GM12878 (cell line): Measurements from ENCODE around the gene TDRD7. TPM values are rescaled to one million over a fixed set of nuclear protein-coding genes. Genes with fewer than 3 reads are reported as not detected.

Experiments
- ATAC-seq: fragments of 200-7000 bp; cut with Tn5 transposase; 3 replicates; pipeline ENCODE4 v1.9.1; 2020; ENCODE audit warnings: mild to moderate bottlenecking, moderate library complexity
- BruUV-seq: library from RNA; stranded (reverse); fragments of 400-500 nt; replicated peaks from 2 replicates; lab custom pipeline; 2021; lab: Mats Ljungman, UMichigan
- CTCF ChIA-PET: fragments of 300-600 bp; sonication (Branson Sonifier 250); formaldehyde crosslinking; extraction: SDS; loops from one replicate; lab custom pipeline; 2021; ENCODE audit warnings: inconsistent platforms; lab: Yijun Ruan, JAX
- POLR2A ChIA-PET: fragments of 350-600 bp; formaldehyde crosslinking; extraction: SDS; loops from one replicate; lab custom pipeline; 2021; ENCODE audit warnings: inconsistent platforms; lab: Charles Lee
- RAD21 ChIA-PET: fragments of 300-600 bp; sonication (Branson Sonifier 250); formaldehyde crosslinking; loops from one replicate; lab custom pipeline; 2023; ENCODE audit warnings: antibody characterized with exemption; ENCODE audit not compliant: unreplicated experiment; lab: Charles Lee
- SMC1A ChIA-PET: fragments of 300-600 bp; sonication (Branson Sonifier 250); formaldehyde crosslinking; loops from one replicate; lab custom pipeline; 2023; ENCODE audit not compliant: unreplicated experiment, uncharacterized antibody; lab: Charles Lee
- DNase-seq: peaks from one replicate; pipeline ENCODE4 v3.0.0-alpha.2; 2011; ENCODE audit warnings: low read depth, low spot score
- FAIRE-seq: peaks from 3 replicates; lab custom pipeline; 2011; peaks lifted over from hg19 to GRCh38; lab: Jason Lieb, UNC
- H2AFZ ChIP-seq: 2 replicates; pipeline ENCODE4 v1.6.0; 2011; ENCODE audit warnings: low read depth, low read length, control low read depth; ENCODE audit not compliant: control insufficient read depth
- H3K27ac ChIP-seq: 2 replicates; pipeline ENCODE4 v1.5.1; 2011; ENCODE audit warnings: control low read depth; ENCODE audit not compliant: control insufficient read depth, insufficient read depth
- H3K27me3 ChIP-seq, 2 experiments: replicated peaks in 1 of 2; 2 replicates each; pipeline versions ENCODE4 v1.6.0 to v1.6.1; 2011; ENCODE audit warnings: low read length in 1 of 2; ENCODE audit not compliant: control insufficient read depth in 2 of 2, insufficient read depth in 2 of 2
- H3K36me3 ChIP-seq, 2 experiments: 2 replicates each; pipeline ENCODE4 v1.5.1; 2011; ENCODE audit warnings: low read length in 1 of 2; ENCODE audit not compliant: control insufficient read depth in 2 of 2, insufficient read depth in 2 of 2
- H3K4me1 ChIP-seq: 2 replicates; pipeline ENCODE4 v1.6.1; 2011; ENCODE audit warnings: mild to moderate bottlenecking, low read length, moderate library complexity, mixed read lengths; ENCODE audit not compliant: control insufficient read depth, insufficient read depth
- H3K4me2 ChIP-seq: 2 replicates; pipeline ENCODE4 v1.6.0; 2011; ENCODE audit warnings: control low read depth; ENCODE audit not compliant: control insufficient read depth, insufficient read depth
- H3K4me3 ChIP-seq: fragments of 200-600 bp; sonication (generic); 2 replicates; pipeline ENCODE4 v1.5.1; 2016
- H3K79me2 ChIP-seq: 2 replicates; pipeline ENCODE4 v1.6.0; 2011; ENCODE audit warnings: low read length; ENCODE audit not compliant: control insufficient read depth, insufficient read depth
- H3K9ac ChIP-seq: 2 replicates; pipeline ENCODE4 v1.8.0; 2011; ENCODE audit warnings: low read length, control low read depth, mixed read lengths; ENCODE audit not compliant: control insufficient read depth, insufficient read depth
- H3K9me3 ChIP-seq: replicated peaks from 3 replicates; pipeline ENCODE4 v1.5.1; 2011; ENCODE audit warnings: mild to moderate bottlenecking, low read length; ENCODE audit not compliant: control insufficient read depth, insufficient read depth
- H4K20me1 ChIP-seq: 2 replicates; pipeline ENCODE4 v1.6.0; 2011; ENCODE audit not compliant: control insufficient read depth, insufficient read depth
- CREM ChIP-seq: IDR thresholded peaks from 2 replicates; pipeline ENCODE4 v1.6.1; 2014; ENCODE audit warnings: antibody characterized with exemption, low read depth
- E2F8 ChIP-seq: fragments of 450-650 bp; IDR thresholded peaks from 2 replicates; pipeline ENCODE4 v1.6.1; 2018; ENCODE audit warnings: mild to moderate bottlenecking, low read depth, moderate library complexity; ENCODE audit not compliant: partially characterized antibody
- EED ChIP-seq: sonication (generic); IDR thresholded peaks from 2 replicates; pipeline ENCODE4 v1.6.1; 2016; ENCODE audit warnings: antibody characterized with exemption, low read depth
- FOXK2 ChIP-seq: fragments of 450-650 bp; IDR thresholded peaks from 2 replicates; pipeline ENCODE4 v1.6.1; 2017; ENCODE audit warnings: mild to moderate bottlenecking, moderate library complexity
- FOXM1 ChIP-seq: IDR thresholded peaks from 2 replicates; pipeline ENCODE4 v1.6.1; 2012; ENCODE audit warnings: low read depth, mild to moderate bottlenecking, inconsistent platforms, low read length, moderate library complexity
- IKZF2 ChIP-seq, 2 experiments: fragments of 450-650 bp; IDR thresholded peaks; 2 replicates each; pipeline ENCODE4 v1.6.1; 2017; ENCODE audit warnings: mild to moderate bottlenecking in 2 of 2, moderate library complexity in 2 of 2
- LARP7 ChIP-seq: fragments of 450-650 bp; IDR thresholded peaks from 2 replicates; pipeline ENCODE4 v1.6.1; 2017; ENCODE audit warnings: mild to moderate bottlenecking
- SREBF2 ChIP-seq: IDR thresholded peaks from 2 replicates; pipeline ENCODE4 v1.6.1; 2012; ENCODE audit warnings: mild to moderate bottlenecking, low read length
- STAT3 ChIP-seq: IDR thresholded peaks from 2 replicates; pipeline ENCODE4 v1.6.1; 2011; ENCODE audit warnings: low read depth, low read length, improper control_type of control experiment
- ZBED1 ChIP-seq: IDR thresholded peaks from 2 replicates; pipeline ENCODE4 v1.6.1; 2016; ENCODE audit warnings: borderline replicate concordance
- WGBS: methylation state at CpG from one replicate; pipeline ENCODE4 v1.1.6; 2016; ENCODE audit warnings: low lambda C conversion rate; ENCODE audit not compliant: insufficient replicate concordance, insufficient coverage; ENCODE audit errors: missing lambda C conversion rate; 5-methylcytosine and 5-hydroxymethylcytosine counted together
- in situ Hi-C: fragments of 300-500 bp; cut with MboI; formaldehyde crosslinking; loops from 9 replicates; pipeline ENCODE4 v1.14.3; 2018; ENCODE audit warnings: mixed read lengths
- intact Hi-C: fragments of 100-400 bp; cut with micrococcal nuclease; formaldehyde crosslinking; loops from one replicate; pipeline ENCODE4 v1.14.2; 2022; ENCODE audit not compliant: unreplicated experiment
- polyA plus RNA-seq, 11 experiments: library from polyadenylated mRNA; depleted of rRNA in 4 of 11; unstranded in 6 of 11; stranded (reverse) in 5 of 11; fragments of >200 nt; fragmentation: Nextera tagmentation in 4 of 11; fragmentation: Illumina TruSeq in 1 of 11; extraction: Ambion mirVana in 4 of 11; extraction: Trizol in 1 of 11; gene quantifications; 1 replicate in 1 of 11; 2 replicates in 10 of 11; pipeline versions ENCODE4 v1.2.1 to v1.2.3, GENCODE V29; 2011 to 2016; ENCODE audit warnings: inconsistent platforms in 2 of 11, missing spikeins in 2 of 11, low read depth in 1 of 11
- total RNA-seq, 4 experiments: library from RNA; depleted of rRNA in 3 of 4; stranded (reverse); fragments of >200 nt in 3 of 4; fragmentation: Illumina TruSeq in 1 of 4; extraction: Trizol in 1 of 4; gene quantifications; 2 replicates each; pipeline versions ENCODE4 v1.2.1 to v1.2.3, GENCODE V29; 2013 to 2021
- TF ChIP-seq, protein P1 (sequence below): fragments of 450-650 bp; IDR thresholded peaks from 2 replicates; pipeline ENCODE4 v1.6.1; 2016; ENCODE audit warnings: mild to moderate bottlenecking, moderate library complexity, borderline replicate concordance

Gene TDRD7
- total and polyA plus RNA-seq, 10 of the 15 experiments (the other 5 are each of a cell fraction or from before 2014, with no cell fraction given) = 5.7 to 26.4 (median 16.2) TPM

- Histone ChIP-seq H2AFZ (peak overlapping the region; percentile 95), H3K9me3 (no peaks in the 10 kb centered on the region), H3K79me2 (peaks cover 14% of the 10 kb centered on the region), H3K4me2 (peak overlapping the region; percentile 68), H4K20me1 (no peaks in the 10 kb centered on the region; the same call in 1 of the 2 replicates), H3K4me1 (peaks cover 3% of the 10 kb centered on the region; the same call in 1 of the 2 replicates), H3K4me3 (peak overlapping the region; percentile 56), H3K36me3 (no peaks in the 10 kb centered on the region), H3K27me3 (no peaks in the 10 kb centered on the region; a peak in 1 of 4 replicates), H3K27ac (no peak overlapping the region), H3K9ac (no peak overlapping the region; the same call in 1 of the 2 replicates)
- DNase-seq (no peak), FAIRE-seq (no peak), ATAC-seq (peak; percentile 1; the same call in 2 of the 3 replicates)
- BruUV-seq = no TSS peak
- SMC1A ChIA-PET = interaction anchor here (0.8 to 1.9 kb wide), 6 partner anchors 10 to 204 kb away, joined by 3 to 9 read pairs (median 4); no protein-coding TSS in a partner anchor
- in situ Hi-C loops = loop anchor here (5.0 kb wide), 2 partner anchors 51 to 206 kb away; no protein-coding TSS in a partner anchor
- intact Hi-C loops = loop anchor here (1.0 to 5.0 kb wide), 2 partner anchors 91 to 204 kb away; partner anchors contain the start of gene TMOD1
- WGBS = 3% methylated on average over 3 of the region's 3 CpGs
- POLR2A ChIA-PET = no interaction called here
- RAD21 ChIA-PET = interaction anchor here (0.8 to 3.1 kb wide), 7 partner anchors 56 to 555 kb away, joined by 3 to 21 read pairs (median 3); partner anchors contain the start of gene TMOD1
- TF ChIP-seq E2F8 = no peak
- no peak for TF ChIP-seq ZBED1
- no peak for TF ChIP-seq FOXM1
- TF ChIP-seq CREM = no peak
- no peak for TF ChIP-seq STAT3
- TF ChIP-seq LARP7 = no peak
- no peak for TF ChIP-seq EED
- no peak for TF ChIP-seq FOXK2
- no peak for TF ChIP-seq SREBF2
- TF ChIP-seq, protein P1, sequence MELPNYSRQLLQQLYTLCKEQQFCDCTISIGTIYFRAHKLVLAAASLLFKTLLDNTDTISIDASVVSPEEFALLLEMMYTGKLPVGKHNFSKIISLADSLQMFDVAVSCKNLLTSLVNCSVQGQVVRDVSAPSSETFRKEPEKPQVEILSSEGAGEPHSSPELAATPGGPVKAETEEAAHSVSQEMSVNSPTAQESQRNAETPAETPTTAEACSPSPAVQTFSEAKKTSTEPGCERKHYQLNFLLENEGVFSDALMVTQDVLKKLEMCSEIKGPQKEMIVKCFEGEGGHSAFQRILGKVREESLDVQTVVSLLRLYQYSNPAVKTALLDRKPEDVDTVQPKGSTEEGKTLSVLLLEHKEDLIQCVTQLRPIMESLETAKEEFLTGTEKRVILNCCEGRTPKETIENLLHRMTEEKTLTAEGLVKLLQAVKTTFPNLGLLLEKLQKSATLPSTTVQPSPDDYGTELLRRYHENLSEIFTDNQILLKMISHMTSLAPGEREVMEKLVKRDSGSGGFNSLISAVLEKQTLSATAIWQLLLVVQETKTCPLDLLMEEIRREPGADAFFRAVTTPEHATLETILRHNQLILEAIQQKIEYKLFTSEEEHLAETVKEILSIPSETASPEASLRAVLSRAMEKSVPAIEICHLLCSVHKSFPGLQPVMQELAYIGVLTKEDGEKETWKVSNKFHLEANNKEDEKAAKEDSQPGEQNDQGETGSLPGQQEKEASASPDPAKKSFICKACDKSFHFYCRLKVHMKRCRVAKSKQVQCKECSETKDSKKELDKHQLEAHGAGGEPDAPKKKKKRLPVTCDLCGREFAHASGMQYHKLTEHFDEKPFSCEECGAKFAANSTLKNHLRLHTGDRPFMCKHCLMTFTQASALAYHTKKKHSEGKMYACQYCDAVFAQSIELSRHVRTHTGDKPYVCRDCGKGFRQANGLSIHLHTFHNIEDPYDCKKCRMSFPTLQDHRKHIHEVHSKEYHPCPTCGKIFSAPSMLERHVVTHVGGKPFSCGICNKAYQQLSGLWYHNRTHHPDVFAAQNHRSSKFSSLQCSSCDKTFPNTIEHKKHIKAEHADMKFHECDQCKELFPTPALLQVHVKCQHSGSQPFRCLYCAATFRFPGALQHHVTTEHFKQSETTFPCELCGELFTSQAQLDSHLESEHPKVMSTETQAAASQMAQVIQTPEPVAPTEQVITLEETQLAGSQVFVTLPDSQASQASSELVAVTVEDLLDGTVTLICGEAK = no peak
- no peak for TF ChIP-seq IKZF2 (IDR thresholded peaks at IDR 0.05)
- TF ChIP-seq, all 136 proteins: peak for 0
- CTCF ChIA-PET = interaction anchor here (0.6 to 16.4 kb wide), 19 partner anchors 9 to 555 kb away, joined by 3 to 157 read pairs (median 4); partner anchors contain the start of genes NCBP1 and TSTD2
Observed at GRCh38 chr9:97411440-97411788, 482 bp upstream of the TDRD7 start.
